ENCODE measurements around the gene ZNF609.

DNA sequence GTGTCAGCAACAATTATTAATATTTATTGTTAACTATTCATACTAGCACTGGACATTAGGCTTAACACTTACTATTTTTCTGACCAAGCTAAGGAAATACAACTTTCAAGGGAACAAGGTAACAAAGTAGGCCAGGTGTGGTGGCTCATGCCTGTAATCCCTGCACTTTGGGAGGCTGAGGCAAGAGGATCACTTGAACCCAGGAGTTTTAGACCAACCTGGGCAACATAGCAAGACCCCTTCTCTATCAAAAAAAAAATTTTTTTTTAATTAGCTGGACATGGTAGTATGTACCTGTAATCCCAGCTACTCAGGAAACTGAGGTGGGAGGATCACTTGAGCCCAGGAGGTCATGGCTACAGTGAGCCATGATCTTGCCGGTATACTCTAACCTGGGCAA is 183.3 kb downstream of the ZNF609 start:
- TF ChIP-seq SPI1 (IDR thresholded peaks at IDR 0.05; ENCODE audit: low read depth, low read length) (no peak), POLR2AphosphoS5 (IDR thresholded peaks at IDR 0.05; ENCODE audit: low read depth, low read length) (no peak), POLR2A (IDR thresholded peaks at IDR 0.05; ENCODE audit: low read depth, low read length) (no peak)
